RWPE1 (cell line): ENCODE data around the gene NEU2.
"Not testable (repeated sequence)": the region's sequence is repeated elsewhere in the genome, so short reads cannot be mapped to it uniquely, and the experiment has no call there.

Experiments used
- CTCF ChIA-PET: fragments of 350-600 bp; sonication (Branson Sonifier 250); formaldehyde crosslinking; extraction: SDS; loops from one replicate; lab custom pipeline; 2021; lab: Yijun Ruan, JAX
- POLR2A ChIA-PET: fragments of 400-600 bp; formaldehyde crosslinking; extraction: SDS; loops from one replicate; lab custom pipeline; 2020; ENCODE audit warnings: antibody characterized with exemption; ENCODE audit not compliant: low non-redundant PET; lab: Yijun Ruan, JAX
- DNase-seq: peaks from one replicate; pipeline ENCODE4 v3.0.0; 2012; ENCODE audit warnings: low spot score
- H3K27ac ChIP-seq: fragments of 450-650 bp; 2 replicates; pipeline ENCODE4 v1.5.1; 2017
- CTCF ChIP-seq: fragments of 450-650 bp; conservative IDR thresholded peaks from 2 replicates; pipeline ENCODE4 v1.5.1; 2017; ENCODE audit warnings: low read depth, mild to moderate bottlenecking

NEU2 gene

GRCh38 chr2:233061591-233062450, 29.3 kb downstream of the NEU2 start:
- ChIA-PET CTCF (interaction anchor here (1.2 kb wide), 1 partner anchor 190 kb away, joined by 3 read pairs; the partner anchor contains the start of gene ATG16L1), POLR2A (no interaction called here)
- DNase-seq = no peak
- H3K27ac ChIP-seq = no peak overlapping the region
- no peak for TF ChIP-seq CTCF

GRCh38 chr2:233062451-233062850, 30.0 kb downstream of the NEU2 start:
- ChIA-PET CTCF (no interaction called here), POLR2A (no interaction called here)
- no peak overlapping the region for H3K27ac ChIP-seq
- DNase-seq = no peak
- no peak for TF ChIP-seq CTCF

GRCh38 chr2:233062946-233063268, 30.4 kb downstream of the NEU2 start:
- TF ChIP-seq CTCF = no peak
- no peak overlapping the region for H3K27ac ChIP-seq
- no peak for DNase-seq
- POLR2A ChIA-PET = no interaction called here
- CTCF ChIA-PET = interaction anchor here (0.6 kb wide), 1 partner anchor 54 kb away, joined by 5 read pairs; no protein-coding TSS in a partner anchor

DNA sequence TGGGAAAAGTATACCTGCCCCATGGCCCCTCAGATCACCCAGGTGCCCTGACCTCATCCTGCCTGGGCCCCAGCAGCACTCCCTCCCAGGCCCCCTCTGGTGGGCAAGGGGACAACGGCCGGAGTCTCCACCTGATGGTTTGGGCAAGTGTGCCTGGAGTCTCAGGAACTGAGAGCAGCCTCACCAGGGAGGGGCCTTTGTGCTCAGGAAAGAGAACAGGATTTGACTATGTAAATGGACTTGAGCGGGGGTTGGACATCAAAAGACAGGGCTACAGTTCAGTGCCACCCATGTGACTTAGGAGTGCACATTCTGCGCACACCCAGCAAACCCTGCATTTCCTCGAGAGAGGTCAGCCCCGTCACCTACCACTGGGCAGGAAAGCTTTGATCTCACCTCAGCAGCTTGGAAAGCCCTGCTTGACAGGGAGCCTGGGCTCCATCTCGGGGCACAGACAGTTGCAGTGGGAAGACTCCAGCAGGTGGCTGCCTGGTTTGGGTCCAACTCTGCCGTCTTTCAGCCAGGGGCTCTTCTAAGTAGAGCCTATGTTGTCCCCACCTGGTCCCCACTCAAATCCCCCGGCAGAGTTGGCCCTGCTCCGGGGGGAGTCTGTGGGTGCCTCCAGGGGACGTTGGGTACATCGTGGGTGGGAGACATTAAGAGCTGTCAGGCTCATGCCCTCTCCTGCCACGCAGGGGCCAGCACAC, 30.9 kb downstream of the NEU2 start:
- POLR2A ChIA-PET = no interaction called here
- DNase-seq = no peak
- CTCF ChIA-PET = interaction anchor here (0.6 kb wide), 1 partner anchor 53 kb away, joined by 5 read pairs; no protein-coding TSS in a partner anchor
- TF ChIP-seq CTCF = no peak
- no peak overlapping the region for H3K27ac ChIP-seq

- ChIA-PET POLR2A (no interaction called here), CTCF (interaction anchor here (0.6 kb wide), 1 partner anchor 94 kb away, joined by 3 read pairs; no protein-coding TSS in a partner anchor)
- H3K27ac ChIP-seq = no peak overlapping the region
- TF ChIP-seq CTCF = no peak
- DNase-seq = no peak
Measured at GRCh38 chr2:233063976-233064411, 31.5 kb downstream of the NEU2 start.

DNA sequence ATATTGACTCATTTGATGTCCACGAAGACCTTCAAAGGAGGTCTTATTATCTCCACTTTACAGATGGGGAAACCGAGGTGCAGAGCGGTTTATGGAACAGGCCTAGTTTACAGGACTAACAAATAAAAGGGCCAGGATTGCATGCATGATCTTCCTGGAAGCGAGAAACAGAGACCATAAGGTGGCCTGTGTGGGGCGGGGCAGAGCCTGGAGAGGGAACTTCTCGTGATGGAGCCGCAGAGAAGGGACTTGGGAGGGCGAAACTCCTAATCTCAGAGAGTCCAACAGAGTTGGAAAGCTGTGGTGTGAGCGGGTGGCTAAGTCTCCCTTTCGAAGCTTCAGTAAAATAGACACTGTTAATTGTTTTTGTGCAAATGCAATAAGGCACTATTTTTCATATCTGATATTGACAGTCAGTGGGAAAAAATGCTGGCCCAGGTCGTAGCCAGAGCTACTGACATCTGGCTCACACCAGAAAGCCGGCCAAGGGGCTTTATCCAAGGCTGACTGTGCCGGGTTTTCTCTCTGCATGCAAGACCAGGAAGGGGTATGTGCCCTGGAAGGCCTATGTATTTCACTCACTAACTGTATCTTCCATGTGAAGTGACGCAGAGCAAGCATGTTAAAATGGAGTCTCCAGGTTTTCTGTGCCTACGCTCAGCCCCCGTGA, 32.2 kb downstream of the NEU2 start:
- no peak for TF ChIP-seq CTCF
- DNase-seq = no peak
- H3K27ac ChIP-seq = no peak overlapping the region
- ChIA-PET POLR2A (no interaction called here), CTCF (interaction anchor here (0.6 kb wide), 1 partner anchor 95 kb away, joined by 3 read pairs; no protein-coding TSS in a partner anchor)

DNA sequence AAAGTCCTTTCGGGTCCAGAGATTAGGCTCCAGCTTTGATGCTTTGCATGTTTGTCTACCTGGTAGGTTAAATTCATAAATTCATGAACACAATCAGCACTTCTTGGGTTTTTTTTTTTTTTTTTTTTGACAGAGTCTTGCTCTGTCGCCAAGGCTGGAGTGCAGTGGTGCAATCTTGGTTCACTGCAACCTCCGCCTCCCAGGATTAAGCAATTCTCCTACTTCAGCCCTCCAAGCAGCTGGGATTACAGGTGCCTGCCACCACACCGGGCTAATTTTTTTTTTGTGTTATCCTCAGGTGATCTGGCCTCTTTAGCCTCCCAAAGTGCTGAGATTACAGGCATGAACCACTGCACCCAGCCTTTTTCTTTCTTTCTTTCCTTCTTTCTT, 32.7 kb downstream of the NEU2 start:
- DNase-seq, H3K27ac ChIP-seq, POLR2A ChIA-PET: not testable (repeated sequence)
- CTCF ChIA-PET = interaction anchor here (0.6 kb wide), 1 partner anchor 73 kb away, joined by 4 read pairs; no protein-coding TSS in a partner anchor
